Dermis microvascular lymphatic vessel endothelial cell (primary cell): ENCODE measurements around the gene SPRY4. TPM values are rescaled to one million over a fixed set of nuclear protein-coding genes. Genes with fewer than 3 reads are reported as not detected.
"Not testable (repeated sequence)": the region's sequence is repeated elsewhere in the genome, so short reads cannot be mapped to it uniquely, and the experiment has no call there.

ENCODE experiments used
- DNase-seq, 2 donors: peaks; one replicate each; pipeline versions ENCODE4 v3.0.0 to v3.0.0-alpha.2; 2010; ENCODE audit warnings: low read depth in 2 of 2
- total RNA-seq: library from RNA; depleted of rRNA; stranded (reverse); fragments of >200 nt; gene quantifications from 2 replicates; pipeline ENCODE4 v1.2.1, GENCODE V29; 2014

The SPRY4 gene
- total RNA-seq, 1 donor from 2014 or later = 4.5 TPM

DNA sequence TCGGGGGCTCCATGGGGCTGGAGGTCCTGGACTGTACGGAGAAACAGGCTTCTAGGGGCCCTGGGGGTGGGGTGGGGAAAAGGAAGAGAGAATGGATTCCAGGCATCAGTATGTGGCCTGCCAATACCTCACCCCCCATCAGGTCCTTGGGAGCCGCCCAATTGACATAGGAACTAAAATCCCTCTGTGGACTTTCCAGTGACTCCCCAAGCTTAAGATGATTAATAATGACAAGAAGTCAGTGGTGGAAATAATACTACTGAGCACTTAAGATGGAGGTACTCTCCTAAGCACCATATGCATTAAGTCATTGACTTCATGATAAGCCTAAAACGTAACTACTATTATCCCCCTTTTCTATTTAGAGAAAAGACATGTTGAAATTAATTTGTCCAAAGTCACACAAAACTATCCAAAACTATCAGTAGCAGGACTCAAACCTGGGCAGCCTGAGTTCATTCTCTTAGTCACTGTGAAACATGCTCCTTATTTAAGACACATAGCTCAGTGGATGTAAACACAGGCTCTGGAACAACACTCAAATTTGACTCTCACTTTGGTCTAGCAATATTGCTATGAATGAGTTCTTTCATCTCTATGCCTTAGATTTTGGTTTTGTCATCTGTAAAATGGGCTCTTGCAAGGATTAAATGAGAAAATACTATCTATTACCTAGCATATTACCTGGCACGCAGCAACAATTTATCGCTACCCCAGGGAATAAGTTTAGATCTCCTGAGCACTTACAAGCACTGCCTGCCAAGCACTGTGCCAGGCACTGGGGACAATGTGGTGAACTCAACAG is 9.5 kb downstream of the SPRY4 start:
- DNase-seq = no peak

DNA sequence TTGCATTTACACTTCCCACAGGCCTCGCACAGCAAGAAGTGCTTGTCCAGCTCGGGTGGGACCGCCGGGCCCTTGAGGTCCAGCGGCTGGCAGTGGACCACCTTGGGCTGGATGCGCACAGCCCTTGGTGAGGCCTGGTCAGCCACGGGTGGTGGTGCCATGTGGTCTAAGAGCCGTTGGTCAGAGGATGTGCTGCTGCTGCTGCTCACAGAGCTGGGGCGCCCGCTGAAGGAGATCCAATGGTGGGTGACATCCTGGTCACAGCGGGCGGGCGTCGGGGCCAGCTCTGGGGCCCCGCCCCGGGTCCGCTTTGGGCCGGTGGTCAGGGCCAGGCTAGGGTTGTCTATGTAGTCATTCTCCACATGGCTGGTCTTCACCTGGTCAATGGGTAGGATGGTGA is 10.2 kb downstream of the SPRY4 start:
- no peak for DNase-seq

DNA sequence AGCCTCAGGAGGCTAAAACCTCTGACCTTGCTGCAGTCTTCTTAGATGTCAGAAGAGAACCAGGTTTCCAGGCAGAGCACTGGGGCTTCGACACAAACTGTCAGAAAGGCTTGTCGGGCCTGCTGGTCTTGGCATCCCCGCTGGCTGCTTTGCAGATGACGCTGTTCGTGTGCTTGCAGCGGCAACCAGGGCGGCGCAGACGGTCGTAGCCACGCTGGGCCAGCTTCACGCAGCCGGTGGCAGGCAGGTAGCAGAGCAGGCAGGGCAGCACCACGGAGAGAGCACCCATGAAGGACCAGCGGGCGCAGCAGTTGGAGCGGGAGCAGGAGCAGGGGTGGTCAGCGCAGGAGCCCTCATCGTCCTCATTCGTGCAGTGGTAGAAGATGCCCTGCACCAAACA is 10.7 kb downstream of the SPRY4 start:
- DNase-seq = no peak

DNA sequence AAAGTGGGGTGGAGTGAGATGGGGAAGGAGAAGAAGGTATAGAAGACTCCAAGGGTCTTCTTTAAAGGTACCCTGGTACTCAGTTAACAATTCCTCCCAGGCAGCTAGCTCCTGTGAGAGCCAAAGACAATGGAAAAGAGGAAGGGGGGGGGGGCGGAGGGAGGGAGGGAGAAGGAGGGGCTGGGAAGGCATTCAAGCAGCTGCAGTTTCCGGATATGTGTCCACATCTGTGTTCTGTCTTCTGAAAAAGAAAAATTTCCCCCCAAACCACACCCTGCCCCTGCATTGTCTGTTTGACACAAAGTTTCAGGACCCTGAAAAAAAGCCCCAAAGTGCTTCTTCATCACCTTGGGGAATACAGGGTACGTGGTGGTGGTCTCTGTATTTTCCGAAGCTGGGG is 11.1 kb downstream of the SPRY4 start:
- no peak for DNase-seq

DNA sequence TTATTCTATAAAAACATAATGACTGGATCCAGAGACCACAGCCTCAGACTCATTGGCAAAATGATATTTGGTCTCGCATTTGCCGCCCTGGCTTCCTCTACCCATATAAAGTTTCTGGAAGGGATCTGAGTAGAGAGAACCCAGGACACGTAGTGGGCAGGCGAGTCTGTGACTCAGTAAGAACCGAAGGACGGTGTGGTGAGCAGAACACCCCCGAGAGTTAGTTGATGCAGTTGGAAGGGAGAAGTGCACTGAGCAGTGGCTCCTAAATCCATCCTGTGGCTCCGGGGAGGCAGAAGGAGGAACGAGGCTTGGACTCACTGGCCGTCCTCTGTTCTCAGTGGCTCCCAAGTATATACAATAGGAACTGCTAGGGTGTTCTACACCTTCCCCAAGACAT is 11.5 kb downstream of the SPRY4 start:
- DNase-seq = no peak

DNA sequence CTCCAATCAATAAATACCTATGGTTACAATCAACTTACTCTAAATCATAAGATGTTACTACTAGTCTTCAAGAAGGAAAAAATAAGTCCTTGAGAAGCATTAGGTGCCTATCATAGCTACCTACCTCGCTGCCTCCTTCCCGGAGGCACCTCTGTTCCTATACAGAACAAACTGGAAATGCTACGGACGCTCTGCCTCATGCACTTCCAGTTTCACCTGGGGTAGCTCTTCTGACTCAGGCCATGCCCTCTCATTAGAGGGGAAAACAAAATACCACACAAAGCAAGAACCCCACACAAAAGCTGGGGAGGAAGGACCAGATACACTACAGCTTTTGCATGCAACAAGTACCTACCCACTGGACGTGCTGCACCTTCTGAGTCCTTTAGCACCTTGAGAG is 12.4 kb downstream of the SPRY4 start:
- no peak for DNase-seq

DNA sequence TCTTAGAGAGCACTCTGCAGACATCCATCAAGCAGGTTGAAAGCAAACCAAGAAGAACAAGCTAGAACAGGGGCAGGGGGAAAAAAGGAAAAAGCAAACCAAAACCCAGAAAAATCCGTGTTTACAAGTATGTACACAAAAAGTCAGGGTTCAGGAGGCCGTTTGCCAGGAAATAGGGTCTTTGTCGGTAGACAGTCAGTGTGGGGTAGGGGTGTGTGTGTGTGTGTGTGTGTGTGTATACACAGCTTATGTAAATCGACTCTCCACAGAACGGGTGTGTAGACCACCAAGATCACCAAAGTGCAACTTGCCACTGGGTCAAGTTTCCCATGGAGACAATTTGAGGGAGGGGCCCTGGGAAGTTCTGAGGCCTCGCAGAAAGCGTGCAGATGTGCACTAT is 13.1 kb downstream of the SPRY4 start:
- DNase-seq = no peak

DNA sequence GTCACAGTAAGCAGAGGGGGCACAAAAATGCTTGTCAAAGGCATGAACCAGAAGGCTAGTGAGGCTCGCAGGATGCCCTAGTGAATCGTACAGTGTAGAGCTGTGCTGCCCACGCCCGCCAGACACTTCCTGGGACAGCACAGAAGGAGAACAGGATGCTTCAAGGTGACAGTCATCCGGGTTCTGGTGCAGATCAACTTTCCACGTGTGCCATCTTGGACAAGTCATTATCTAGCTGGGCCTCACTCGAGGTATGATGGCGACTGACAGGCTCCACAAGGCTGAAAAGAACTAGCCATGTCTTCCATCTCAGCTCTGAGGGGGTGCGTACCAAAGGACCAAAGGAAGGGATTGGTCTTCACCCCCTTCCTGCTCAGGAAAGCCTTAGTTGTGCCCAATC is 14.0 kb downstream of the SPRY4 start:
- DNase-seq = no peak

DNA sequence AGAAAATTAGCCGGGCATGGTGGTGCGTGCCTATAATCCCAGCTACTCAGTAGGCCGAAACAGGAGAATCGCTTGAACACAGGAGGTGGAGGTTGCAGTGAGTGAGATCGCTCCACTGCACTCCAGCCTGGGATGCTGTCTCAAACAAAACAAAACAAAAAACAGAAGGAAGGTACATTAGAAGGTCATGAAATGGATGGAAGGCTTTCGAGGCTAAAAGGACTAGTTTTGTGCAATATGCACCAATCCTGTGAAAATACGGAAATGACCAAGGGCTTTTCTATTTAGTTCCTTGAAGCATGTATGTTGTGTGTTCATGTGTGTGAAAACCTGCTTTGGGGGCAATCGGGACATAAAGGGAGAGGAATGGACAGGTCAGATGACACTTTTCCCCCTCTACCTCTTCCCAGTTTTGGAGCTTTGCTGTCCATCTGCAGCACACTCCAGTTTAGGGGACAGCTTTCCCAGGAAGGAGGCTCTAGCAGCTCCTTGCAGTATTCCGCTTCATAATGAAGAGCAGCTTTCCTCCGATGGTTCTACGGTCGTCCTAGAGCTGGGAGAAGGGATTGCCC is 15.0 kb downstream of the SPRY4 start:
- DNase-seq = no peak

DNA sequence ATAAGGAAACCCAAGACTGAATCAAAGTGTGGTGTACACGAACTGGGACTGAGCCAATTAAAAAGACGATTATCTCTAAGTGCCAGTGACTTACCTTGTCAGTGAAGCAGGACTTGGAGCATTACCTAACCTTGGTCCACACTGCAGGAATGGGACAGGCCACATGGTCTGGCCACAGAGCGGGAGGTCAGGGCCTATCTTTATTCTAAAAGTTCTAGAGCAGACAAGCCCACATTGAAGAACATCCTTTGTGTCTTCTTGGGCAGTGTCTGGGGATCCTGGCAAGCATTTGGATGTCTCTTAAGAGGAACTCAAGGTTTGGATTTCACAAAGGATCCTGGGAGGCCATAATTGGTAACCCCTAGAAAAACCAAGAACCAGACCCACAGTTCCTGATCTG is 16.5 kb downstream of the SPRY4 start:
- DNase-seq = no peak

DNA sequence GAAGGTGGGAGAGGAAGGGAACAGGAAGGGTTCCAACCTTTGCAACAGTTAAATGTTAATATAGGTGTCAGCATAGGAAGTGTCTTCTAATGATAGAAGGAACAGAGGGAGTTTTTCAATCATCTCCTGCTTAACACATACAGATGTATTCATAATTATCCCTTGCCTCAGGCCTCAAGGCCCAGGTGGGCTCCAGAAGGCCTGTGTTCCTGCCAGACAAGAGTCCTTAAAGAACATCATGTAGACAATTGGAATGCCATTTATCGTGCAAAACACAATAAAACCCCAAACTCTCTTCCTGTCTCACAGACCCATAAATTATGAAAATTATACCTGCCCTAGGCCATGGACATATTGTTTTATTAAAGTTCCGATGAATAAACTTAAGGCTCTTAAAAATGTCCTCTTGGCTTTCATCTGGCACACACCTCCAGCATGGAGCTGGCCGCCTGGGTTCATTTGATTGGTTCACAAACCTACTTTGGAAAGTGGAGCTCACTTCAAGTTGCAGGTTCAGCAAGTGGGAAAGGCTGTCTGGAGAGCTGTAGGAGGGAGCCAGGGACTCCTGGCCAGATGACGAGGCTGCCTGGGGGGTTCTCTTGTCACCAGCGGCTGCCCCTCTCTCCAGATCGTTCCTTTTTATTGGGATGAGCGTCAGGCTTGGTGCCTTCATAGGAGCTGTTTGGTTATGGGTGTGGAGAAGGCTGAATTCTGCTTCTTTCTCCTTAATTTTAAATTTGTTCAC is 17.5 kb downstream of the SPRY4 start:
- DNase-seq = no peak

DNA sequence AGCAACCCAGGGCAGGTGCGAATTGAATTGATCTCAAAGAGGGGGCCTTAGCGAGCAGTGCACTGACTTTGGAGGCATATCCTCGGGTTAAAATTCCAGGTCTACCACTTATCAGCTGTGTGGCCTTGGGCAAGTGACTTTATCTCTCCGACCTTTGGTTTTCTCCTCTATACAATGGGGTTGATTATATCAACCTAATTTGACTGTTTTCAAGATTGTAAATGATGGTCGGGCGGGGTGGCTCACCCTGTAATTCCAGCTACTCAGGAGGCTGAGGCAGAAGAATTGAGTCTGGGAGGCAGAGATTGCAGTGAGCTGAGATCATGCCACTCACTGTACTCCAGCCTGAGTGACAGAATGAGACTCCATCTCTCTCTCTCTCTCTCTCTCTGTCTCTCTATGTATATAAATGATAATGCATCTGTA is 18.7 kb downstream of the SPRY4 start:
- no peak for DNase-seq

DNA sequence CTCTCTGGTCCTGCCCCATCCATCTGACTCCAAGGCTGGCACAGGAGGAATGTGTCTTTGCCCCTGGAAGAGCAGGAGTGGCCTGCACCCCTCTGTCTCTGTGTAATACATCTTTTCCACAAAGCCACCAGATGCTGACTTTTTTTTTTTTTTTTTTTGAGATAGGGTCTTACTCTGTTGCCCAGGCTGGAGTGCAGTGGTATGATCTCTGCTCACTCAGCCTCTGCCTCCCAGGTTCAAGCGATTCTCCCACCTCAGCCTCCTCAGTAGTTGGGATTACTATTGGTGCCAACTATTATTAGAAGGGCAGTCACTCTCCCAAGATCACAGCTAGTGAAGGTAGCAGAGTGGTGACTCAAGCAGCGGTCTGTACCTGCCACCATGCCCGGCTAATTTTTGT is 19.6 kb downstream of the SPRY4 start:
- DNase-seq = no peak

DNA sequence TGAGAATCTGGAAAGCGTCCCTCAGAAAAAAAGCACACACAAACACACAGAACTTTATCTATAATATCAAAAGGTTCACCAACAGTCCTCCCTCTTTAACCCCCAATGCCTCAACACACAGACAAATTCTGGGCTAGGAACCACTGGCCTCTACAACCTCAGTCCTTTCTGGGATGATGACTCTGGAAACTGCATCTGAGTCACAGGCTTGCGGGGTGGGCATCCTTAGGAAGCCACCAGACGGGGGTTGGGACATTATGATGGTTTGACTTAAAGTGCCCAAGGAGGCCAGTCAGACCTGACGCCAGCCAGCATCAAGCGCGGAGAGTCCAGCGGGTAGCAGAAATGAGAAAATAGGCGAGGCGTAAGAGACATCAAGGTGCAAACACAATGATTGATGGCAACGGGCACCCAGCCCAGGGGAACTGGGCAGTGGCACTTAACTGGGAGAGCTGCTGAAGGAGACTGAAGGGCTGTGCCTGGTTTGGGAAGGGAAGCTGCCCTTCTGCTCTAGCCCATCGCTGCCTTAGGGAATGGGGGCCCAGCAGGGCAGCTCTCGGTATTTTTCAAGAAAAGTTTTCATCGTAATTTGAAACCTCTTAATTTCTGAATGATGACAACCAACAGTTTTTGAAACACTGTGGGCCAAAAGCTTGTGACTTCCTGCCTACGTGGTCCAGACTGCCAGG is 20.7 kb downstream of the SPRY4 start:
- no peak for DNase-seq

DNA sequence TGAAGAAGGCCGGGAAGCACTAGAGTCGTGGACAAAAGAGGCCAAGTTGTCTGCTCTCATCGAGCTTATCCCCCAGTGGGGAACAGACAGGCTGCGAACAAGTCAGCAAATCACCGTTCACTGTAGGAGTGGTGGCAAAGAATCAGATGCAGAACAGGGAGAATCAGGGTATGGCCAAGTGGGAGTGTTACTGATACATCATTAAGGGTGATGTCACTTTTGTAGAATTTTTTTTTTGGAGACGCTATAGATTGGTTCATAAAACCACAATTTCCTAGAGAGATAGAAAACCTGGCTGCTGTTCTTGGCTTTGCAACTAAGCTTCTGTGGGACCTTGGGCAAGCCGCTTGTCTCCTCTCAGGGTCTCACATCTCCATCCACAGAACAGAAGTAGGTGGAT is 21.3 kb downstream of the SPRY4 start:
- DNase-seq = no peak

DNA sequence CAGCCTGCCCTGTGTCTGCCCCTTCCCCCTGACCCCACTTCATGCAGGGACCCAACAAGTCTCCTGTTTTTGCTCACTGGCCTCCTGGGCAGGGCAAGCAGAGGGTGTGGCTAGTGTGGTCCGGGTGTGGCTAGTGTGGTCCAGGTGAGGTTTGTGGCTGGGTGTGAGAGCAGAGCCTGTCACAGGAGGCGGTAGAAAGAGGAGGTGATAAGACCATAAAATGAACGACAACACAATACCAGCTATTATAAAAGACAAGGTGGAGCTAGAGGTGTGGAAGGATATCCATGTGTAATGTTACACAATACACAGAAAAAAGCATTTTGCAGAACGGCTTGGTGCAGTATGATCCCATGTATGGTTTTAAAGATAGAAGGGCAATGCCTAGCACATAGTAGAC is 23.3 kb downstream of the SPRY4 start:
- DNase-seq = no peak

DNA sequence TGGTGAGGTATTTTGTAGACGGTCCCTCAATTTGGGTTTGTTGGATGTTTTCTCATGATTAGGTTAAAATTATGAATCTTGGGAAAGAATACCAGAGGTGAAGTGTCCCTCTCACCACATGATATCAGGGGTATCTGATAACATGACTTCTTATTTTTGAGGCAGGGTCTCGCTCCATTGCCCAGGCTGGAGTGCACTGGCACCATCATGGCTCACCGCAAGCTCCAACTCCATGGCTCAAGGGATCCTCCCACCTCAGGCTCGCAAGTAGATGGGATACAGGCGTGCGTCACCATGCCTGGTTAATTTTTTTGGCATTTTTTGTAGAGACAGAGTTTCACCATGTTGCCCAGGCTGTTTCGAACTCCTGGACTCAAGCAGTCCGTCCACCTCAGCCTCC is 24.1 kb downstream of the SPRY4 start:
- no peak for DNase-seq

DNA sequence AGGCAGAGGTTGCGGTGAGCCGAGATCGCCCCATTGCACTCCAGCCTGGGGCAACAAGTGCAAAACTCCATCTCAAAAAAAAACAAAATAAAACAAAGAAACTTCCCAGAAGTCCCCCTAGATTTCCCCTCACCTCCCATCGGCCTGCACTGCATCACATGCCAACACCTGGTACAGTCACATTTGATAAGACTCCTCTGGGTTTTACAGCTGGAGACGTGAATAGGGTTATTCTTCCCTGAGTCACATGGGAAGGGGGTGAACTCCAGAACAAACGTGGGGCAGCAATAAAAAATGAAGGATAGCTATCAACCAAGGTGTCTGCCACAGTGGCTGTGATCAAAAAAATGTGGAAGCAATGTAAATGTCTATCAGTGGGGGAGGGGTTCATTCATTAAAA is 26.0 kb downstream of the SPRY4 start:
- DNase-seq = no peak

DNA sequence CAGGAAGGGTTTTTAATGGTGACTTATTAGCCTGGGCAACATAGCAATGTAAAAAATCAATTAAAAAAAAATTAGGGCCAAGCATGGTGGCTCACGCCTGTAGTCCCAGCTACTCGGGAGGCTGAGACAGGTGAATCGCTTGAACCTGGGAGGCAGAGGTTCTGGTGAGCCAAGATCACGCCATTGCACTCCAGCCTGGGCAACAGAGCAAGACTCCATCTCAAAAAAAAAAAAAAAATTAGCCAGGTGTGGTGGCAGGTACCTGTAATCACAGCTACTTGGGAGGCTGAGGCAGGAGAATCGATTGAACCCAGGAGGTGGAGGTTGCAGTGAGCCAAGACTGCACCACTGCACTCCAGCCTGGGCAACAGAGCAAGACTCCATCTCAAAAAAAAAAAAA is 27.0 kb downstream of the SPRY4 start:
- DNase-seq = not testable (repeated sequence)

DNA sequence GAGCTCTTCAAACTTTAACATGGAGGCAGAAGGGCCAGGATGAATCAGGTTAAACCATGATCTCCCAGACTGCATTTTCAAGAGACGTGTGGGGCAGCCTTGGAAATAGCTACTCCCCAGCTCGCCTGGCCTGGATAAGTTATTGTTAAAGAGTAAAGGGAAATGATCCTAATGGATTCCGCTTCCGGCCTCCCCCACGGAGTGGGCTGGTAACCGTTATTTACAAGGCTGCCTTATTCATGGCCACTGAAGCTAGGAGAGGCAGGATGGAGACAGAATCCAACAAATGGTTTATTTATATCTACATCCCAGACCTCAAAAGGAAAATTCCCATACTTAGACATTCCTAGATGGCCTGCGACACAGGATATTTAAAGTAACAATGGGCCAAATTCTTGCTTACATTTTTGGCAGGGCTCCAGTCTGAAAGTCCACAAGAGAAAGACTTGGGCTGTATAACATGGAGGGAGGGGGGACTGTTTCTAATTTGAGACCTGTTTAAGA is 27.9 kb downstream of the SPRY4 start:
- peak; percentile 62 to 97 for DNase-seq

DNA sequence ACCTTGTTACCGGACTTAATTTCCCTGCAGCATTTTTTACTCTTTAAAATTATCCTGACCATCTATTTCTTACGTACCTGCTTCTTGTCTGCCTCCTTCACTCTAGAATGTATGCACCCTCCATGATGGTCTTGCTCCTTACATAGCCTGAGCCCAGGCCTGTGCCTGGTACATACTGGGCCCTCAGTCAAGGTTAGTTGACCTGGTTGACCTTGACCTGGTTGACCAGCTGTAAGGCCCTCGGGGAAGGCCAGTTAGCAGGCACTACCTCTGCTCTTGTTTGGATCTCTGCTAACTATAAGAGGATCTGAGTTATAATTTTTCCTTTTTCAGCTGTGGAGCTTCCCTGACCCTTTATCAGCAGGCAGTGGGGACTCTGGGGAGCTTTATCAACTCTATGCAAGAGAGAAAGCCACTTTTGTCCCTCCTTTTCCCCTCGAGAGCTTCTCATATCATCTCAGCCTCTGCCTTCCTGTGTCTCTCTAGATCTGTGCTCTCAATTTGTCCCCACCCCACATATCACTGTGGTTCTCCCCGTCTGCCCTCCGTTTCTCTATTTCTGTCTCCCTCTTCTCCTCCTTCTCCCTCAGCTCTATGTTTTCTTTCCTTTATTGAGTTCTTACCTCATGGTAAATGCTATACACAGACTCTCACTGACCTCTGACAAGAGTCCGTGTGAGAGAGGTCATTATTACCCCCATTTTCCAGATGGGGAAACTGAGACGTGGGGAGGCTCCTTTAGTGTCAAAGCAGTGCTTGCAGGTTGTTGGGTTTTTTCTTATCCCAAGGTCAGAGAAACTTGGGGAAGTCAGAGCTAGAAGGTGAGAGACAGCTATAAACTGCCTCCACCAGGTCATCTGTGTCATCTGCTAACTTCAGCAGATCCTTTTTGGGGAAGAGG is 28.6 kb downstream of the SPRY4 start:
- DNase-seq = no peak
